GM18861 (cell line): ENCODE measurements around the gene DNTTIP2.
"Not testable (repeated sequence)": the region's sequence is repeated elsewhere in the genome, so short reads cannot be mapped to it uniquely, and the experiment has no call there.

ENCODE experiments used
- ATAC-seq: cut with Tn5 transposase; IDR thresholded peaks from one replicate; pipeline ENCODE4 v1.9.1; 2021; ENCODE audit not compliant: unreplicated experiment

The DNTTIP2 gene

GRCh38 chr1:93876244-93876643 lies 2.8 kb downstream of the DNTTIP2 start:
- no peak for ATAC-seq

- no peak for ATAC-seq
Measured at GRCh38 chr1:93874025-93874651, 4.9 kb downstream of the DNTTIP2 start.

GRCh38 chr1:93871366-93871765 lies 7.6 kb downstream of the DNTTIP2 start:
- no peak for ATAC-seq

DNA sequence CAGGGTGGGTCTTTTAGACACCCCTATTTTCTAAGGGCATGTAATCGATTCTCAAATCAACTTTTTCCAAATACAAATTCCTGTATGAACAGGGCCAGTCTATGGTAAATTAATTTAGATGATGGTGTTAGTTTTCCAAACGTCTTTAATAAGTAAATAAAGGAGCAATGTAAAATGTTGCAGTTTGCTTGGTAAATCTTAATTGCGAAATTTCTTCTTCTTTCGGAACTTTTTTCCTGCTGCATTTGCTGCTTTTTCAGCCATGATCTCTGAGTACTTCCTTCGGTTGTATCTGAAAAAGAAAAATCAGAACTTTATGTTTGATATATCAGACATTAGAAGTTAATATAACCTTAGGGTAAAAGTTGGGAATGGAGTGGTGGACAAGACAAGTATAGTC lies 9.4 kb downstream of the DNTTIP2 start:
- ATAC-seq, result no peak

GRCh38 chr1:93868492-93868891 lies 10.5 kb downstream of the DNTTIP2 start:
- not testable (repeated sequence) for ATAC-seq

DNA sequence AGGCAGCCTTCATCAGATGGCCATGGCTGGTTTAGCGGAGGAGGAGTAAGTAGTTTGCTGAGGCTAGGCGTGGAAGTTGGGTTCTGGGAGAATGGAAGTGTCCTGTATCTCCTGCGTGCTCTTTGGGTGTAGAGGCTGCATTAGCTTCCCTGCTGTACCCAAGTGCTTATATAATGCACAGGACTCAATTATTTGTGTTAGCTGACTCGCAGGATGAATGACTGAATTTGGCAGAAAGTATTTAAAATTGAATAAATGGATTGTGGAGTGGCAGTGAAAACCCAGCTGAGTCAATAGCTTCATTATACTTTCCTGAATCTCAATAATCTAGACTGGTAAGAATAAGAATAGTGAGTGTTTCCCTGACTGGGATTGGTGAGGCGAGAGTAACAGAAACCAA lies 13.8 kb downstream of the DNTTIP2 start:
- ATAC-seq, result no peak

DNA sequence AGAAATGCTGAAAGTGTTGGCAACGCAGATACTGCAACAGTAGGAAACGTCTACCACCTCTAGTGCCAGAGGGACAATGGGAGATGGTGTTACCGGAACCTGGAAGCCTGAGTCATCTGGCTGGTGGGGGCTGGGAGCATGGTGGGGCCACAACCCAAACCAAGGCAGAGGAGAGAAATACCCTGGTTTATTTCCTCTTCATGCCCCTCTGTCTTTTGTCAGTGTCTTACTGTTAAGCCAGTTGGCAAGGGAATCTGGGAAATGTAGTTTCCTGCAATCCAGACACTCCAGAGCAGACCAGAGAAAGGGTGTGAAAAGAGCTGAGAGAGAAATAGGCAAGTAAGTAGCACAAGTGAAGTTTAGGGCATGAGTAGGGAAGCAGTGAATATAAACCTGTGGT lies 14.8 kb downstream of the DNTTIP2 start:
- no peak for ATAC-seq

- not testable (repeated sequence) for ATAC-seq
Measured at GRCh38 chr1:93857653-93858052, 21.4 kb downstream of the DNTTIP2 start.

DNA sequence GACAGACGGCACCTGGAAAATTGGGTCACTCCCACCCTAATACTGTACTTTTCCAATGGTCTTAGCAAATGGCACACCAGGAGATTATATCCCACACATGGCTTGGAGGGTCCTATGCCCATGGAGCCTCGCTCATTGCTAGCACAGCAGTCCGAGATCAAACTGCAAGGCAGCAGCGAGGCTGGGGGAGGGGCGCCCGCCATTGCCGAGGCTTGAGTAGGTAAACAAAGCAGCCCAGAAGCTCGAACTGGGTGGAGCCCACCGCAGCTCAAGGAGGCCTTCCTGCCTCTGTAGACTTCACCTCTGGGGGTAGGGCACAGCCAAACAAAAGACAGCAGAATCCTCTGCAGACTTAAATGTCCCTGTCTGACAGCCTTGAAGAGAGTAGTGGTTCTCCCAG lies 23.0 kb downstream of the DNTTIP2 start:
- ATAC-seq, result not testable (repeated sequence)

DNA sequence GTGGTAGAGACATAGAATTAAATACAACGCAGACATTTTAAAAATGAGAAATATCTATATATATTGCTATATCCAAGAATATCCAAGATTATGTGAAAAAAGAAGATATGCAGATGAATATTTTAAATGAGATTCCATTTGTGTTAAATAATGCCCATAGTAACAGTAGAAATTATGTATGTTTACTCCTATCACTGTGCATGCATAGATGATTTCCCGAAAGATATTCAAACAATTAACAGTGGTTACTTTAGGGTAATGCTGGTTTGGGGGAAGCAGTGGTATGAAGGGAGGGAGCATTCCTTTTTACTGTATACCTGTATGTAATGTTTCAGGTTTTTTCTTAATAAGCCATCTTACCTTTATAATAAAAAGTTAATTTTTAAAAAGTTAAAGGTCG lies 25.1 kb downstream of the DNTTIP2 start:
- ATAC-seq, result no peak

GRCh38 chr1:93851878-93852277 lies 27.1 kb downstream of the DNTTIP2 start:
- ATAC-seq, result no peak

DNA sequence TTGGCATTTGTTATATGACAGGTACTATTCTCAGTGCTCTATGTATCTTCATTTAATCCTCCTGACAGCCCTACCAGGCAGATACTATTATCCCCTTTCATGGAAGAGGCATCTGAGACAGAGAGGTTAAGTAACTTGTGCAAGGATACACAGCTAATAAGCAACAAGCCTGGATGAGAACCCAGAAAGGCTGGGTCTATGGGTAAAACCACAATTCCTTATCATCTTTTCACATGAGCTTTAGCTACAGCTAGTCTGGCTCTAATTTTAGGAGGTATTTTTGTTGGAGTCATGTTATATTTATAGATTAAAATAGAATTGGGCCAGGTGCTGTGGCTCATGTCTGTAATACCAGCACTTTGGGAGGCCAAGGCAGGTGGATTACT lies 27.7 kb downstream of the DNTTIP2 start:
- ATAC-seq, result no peak

GRCh38 chr1:93850687-93851326 lies 28.2 kb downstream of the DNTTIP2 start:
- ATAC-seq, result not testable (repeated sequence)

DNA sequence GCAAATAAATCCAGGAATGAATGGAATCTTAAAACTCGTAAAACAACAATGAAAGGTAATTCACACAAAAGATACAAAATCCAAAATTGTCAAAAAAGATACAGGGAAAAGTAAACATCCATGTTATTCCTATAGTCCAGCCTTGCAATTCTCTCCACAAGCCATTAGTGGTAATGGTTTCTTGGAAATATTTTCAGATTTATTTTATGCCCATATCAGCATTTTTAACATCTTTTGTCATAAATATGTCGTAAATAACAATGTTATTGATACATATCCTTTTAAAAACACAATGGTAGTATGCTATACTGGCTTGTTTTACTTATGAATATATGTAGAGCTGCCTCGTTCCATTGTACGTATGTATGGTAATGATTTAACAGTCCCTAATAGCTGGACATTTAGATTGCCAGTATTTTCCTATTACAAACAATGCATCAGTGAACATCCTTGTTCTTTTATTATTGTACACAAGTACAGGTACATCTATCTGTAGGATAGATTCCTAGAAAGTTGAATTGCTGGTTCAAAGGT lies 30.6 kb downstream of the DNTTIP2 start:
- no peak for ATAC-seq

GRCh38 chr1:93847811-93848288 lies 31.2 kb downstream of the DNTTIP2 start:
- peak; percentile 12 for ATAC-seq

DNA sequence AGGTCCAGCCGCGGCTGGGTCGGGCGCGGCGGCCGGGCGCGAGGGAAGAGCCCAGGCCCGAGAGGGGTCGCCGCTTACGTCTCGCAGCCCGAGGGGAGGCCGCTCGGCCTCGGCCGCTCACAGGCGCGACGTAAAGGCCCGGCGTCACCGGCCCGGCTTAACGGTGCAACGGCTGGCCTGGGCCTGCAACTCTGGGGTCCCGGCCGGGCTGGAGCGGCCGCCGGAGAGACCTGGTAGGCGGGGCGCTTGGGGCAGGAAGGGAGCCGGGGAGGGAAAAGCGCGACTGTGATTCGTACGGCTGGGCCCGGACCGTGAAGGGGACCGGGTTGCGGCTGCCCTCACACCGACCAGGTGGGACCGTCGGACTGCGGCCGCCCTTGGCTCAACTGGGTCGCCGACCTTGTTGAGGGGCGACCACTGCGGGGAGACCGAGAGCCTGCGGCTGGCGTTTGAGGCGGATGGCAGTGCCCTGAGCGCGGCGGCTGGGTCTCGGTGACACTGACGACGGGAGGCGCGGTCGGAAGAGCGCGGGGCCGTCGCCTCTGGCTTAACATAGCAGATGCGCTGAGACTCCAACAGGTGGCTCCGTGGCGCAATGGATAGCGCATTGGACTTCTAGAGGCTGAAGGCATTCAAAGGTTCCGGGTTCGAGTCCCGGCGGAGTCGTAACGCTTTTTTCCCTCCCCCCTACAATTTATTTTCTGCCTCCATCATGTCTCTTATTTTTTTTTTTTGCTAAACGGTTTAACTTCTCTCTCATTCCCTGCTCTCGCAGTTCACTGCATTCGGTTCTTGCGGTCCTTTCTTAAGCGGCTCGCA lies 31.8 kb downstream of the DNTTIP2 start:
- ATAC-seq, result peak; percentile 68

DNA sequence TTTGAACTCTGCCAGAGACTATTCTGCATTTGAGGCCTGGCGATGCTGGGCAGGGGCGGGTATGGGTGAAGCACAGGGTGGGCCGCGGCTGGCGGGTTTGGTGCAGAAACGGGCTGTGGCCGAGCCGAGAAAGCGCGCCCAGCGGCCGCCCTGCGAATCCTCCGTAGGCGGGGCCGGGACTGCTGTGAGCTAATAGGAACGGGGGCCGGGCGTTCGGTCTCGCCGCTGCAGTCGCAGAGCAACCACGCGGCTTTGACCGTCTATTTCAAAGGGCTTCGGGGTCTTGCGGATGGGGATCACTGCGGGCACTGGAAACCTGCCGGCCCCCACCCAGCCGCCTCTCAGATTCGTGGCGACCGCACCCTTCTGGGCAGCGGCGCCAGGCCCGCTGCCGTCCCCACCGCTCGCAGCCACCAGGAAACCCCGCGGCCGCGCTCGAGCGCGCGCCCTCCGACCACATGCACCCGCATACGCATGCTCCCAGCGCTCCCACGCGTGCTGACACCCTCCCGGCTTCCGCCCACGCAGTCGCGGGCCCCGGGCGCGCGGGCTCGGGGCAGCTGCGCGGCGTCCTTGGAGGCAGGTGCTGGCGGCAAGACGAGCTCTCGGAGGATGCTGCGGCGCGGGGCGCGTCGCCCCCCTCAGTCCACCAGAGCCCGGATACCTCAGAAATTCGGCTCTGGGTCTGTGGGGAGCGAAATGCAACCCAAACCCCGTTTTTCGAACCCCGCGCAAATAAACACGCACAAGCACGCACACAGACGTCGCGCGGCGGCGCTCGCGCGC lies 32.6 kb downstream of the DNTTIP2 start:
- peak; percentile 50 for ATAC-seq

- ATAC-seq, result no peak
Measured at GRCh38 chr1:93845538-93846205, 33.3 kb downstream of the DNTTIP2 start.

DNA sequence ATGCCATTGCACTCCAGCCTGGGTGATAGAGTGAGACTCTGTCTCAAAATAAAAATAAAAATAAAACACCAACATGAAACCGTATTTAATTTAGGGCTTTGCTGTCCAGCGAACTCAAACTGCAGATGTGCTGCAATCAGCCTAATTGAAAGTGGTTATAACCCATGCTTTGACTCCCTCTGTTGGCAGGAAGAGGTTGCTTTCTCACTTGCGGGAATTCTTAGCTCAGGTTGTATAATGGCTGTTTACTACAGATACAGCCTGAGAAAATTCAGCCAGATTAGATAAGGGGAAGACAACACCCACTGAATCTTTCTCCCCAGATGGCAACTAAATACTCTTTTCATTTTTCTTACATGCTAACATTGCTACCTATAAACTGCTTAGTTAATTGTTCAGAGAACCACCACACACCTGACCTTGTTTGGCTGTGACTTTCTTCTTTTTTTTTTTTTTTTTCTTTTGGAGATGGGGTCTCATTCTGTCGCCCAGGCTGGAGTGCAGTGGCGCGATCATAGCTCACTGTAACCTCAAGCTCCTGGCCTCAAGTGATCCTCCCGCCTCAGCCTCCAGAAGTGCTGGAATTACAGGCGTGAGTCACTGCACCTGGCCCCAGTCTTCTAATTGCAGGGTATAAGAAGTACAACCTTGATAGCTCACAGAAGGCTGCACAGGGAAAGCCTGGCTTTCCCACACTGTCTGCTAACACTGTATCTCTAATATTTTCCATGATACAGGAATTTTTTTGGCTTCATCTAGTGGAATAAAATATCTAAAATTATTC lies 34.6 kb downstream of the DNTTIP2 start:
- ATAC-seq, result no peak
